OCI-LY1 (cell line): ENCODE data around the gene AFAP1L2.

Experiments
- H2AFZ ChIP-seq: fragments of 200-600 bp; sonication (generic), shearing (Covaris generic); 2 replicates; pipeline ENCODE4 v1.6.0; 2014; ENCODE audit warnings: antibody characterized with exemption, mild to moderate bottlenecking, low read length
- H3F3A ChIP-seq: fragments of 200-600 bp; sonication (generic), shearing (Covaris generic); 2 replicates; pipeline ENCODE4 v1.6.0; 2014; ENCODE audit warnings: mild to moderate bottlenecking, antibody characterized with exemption, low read length, moderate library complexity; ENCODE audit not compliant: insufficient read depth
- H3K27ac ChIP-seq: fragments of 200-600 bp; sonication (generic); 2 replicates; pipeline ENCODE4 v1.5.1; 2014; ENCODE audit warnings: low read length, mixed run types, mild to moderate bottlenecking, low read depth; ENCODE audit not compliant: poor library complexity, severe bottlenecking
- H3K27me3 ChIP-seq: fragments of 200-600 bp; sonication (generic); 2 replicates; pipeline ENCODE4 v1.6.0; 2014; ENCODE audit warnings: antibody characterized with exemption, mild to moderate bottlenecking, low read length, moderate library complexity; ENCODE audit not compliant: insufficient read depth
- H3K36me3 ChIP-seq: fragments of 200-600 bp; sonication (generic); 2 replicates; pipeline ENCODE4 v1.6.1; 2014; ENCODE audit warnings: mild to moderate bottlenecking, antibody characterized with exemption, low read length, moderate library complexity, mixed read lengths; ENCODE audit not compliant: insufficient read depth
- H3K4me1 ChIP-seq: fragments of 200-600 bp; sonication (generic); 2 replicates; pipeline ENCODE4 v1.5.1; 2014; ENCODE audit warnings: mild to moderate bottlenecking, low read length, moderate library complexity; ENCODE audit not compliant: insufficient read depth, severe bottlenecking
- H3K4me2 ChIP-seq: fragments of 200-600 bp; sonication (generic), shearing (Covaris generic); 2 replicates; pipeline ENCODE4 v1.6.1; 2014; ENCODE audit warnings: low read length
- H3K4me3 ChIP-seq: fragments of 200-600 bp; sonication (generic); 2 replicates; pipeline ENCODE4 v1.5.1; 2014; ENCODE audit warnings: low read length, low read depth, mild to moderate bottlenecking, mixed read lengths; ENCODE audit not compliant: poor library complexity, severe bottlenecking
- H3K79me2 ChIP-seq: fragments of 200-600 bp; shearing (Covaris generic); 2 replicates; pipeline ENCODE4 v1.6.1; 2016; ENCODE audit warnings: mixed run types, low read length, mixed read lengths; ENCODE audit not compliant: insufficient read depth
- H3K9ac ChIP-seq: fragments of 200-600 bp; sonication (generic), shearing (Covaris generic); 2 replicates; pipeline ENCODE4 v1.6.1; 2014; ENCODE audit warnings: mild to moderate bottlenecking, low read length, mixed read lengths
- H3K9me2 ChIP-seq: fragments of 200-600 bp; sonication (generic), shearing (Covaris generic); 2 replicates; pipeline ENCODE4 v1.6.1; 2014; ENCODE audit warnings: low read depth, mild to moderate bottlenecking, low read length, mixed read lengths
- H3K9me3 ChIP-seq: fragments of 200-600 bp; shearing (Covaris generic); 2 replicates; pipeline ENCODE4 v1.6.1; 2014; ENCODE audit warnings: low read length, mixed read lengths
- H4K20me1 ChIP-seq: fragments of 200-600 bp; sonication (generic), shearing (Covaris generic); 2 replicates; pipeline ENCODE4 v1.6.0; 2016; ENCODE audit warnings: mild to moderate bottlenecking, low read length; ENCODE audit not compliant: insufficient read depth
- EZH2 ChIP-seq: fragments of 200-600 bp; sonication (generic), shearing (Covaris generic); IDR thresholded peaks from 2 replicates; pipeline ENCODE4 v1.8.0; 2017; ENCODE audit warnings: borderline replicate concordance, mixed run types, mild to moderate bottlenecking, antibody characterized with exemption, low read length, moderate library complexity, mixed read lengths
- TF ChIP-seq, protein P1 (sequence below): fragments of 200-600 bp; sonication (generic), shearing (Covaris generic); IDR thresholded peaks from 2 replicates; pipeline ENCODE4 v1.5.1; 2017; ENCODE audit warnings: mild to moderate bottlenecking, antibody characterized with exemption, low read length, moderate library complexity, mixed read lengths

Gene AFAP1L2

DNA sequence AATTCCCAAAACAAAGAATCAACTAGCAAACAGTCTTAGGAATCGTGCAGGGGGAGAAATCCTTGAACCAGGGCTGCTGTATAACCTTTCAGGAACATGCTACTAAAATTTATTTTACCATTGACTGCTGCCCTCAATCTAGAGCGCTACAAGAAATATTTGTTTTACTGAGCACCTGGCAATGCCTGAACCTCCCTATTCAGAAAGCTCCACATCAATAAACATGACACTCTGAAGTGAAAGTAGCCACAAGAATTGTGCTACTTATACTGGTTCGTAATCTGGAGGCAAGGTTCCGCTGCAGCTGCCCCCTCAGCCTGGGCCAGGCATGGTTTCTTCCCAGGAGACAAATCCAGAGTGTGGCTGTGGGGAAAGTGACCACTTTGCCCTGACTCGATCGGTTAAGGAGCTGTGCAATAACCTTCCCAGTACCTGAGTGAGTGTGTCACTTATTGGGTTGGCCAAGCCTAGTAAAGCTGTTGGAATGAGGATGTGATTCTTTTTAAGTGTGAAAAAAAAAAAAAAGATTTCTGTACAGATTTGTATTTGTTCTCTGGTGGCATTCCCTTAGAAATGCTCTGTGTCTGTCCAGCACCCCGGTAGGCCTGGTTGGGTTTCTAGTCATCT is 157.5 kb downstream of the AFAP1L2 start:
- H3K4me3 ChIP-seq, result no peak overlapping the region

DNA sequence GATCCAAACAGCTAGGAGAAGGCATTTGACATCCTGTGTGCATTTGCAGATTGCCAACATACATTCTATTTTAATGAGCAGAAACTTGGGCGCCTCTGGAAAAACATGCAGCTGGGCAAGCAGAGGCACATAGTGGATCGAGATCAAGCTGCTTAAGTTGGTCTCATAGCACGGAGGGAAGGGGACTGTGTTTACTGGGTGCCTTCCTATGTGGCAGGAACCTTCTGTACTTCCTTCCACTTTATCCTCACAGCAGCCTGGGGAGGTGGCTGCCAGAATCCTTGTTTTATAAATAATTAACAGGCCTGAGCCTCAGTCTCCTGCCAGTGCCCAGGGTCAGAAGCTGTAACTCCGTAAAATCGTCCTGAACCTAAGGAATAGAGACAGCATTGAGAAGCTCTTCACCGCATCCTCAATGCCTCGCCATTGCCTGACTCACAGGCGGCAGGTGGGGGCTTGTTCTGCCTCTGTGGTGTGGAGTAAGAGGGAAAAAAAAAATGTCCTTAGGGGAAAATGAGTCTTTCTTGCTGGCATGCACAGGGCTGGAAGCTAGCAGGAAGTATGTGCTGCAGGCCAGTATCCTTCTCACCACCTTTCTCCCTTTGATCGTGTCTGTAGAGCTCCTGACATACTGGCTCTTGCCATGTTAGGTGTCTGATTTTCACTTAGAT is 159.0 kb downstream of the AFAP1L2 start:
- no peak overlapping the region for H2AFZ ChIP-seq
- no peak for TF ChIP-seq EZH2
- TF ChIP-seq, protein P1, sequence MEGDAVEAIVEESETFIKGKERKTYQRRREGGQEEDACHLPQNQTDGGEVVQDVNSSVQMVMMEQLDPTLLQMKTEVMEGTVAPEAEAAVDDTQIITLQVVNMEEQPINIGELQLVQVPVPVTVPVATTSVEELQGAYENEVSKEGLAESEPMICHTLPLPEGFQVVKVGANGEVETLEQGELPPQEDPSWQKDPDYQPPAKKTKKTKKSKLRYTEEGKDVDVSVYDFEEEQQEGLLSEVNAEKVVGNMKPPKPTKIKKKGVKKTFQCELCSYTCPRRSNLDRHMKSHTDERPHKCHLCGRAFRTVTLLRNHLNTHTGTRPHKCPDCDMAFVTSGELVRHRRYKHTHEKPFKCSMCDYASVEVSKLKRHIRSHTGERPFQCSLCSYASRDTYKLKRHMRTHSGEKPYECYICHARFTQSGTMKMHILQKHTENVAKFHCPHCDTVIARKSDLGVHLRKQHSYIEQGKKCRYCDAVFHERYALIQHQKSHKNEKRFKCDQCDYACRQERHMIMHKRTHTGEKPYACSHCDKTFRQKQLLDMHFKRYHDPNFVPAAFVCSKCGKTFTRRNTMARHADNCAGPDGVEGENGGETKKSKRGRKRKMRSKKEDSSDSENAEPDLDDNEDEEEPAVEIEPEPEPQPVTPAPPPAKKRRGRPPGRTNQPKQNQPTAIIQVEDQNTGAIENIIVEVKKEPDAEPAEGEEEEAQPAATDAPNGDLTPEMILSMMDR, result no peak
- no peaks in the 10 kb centered on the region for H3K36me3 ChIP-seq
- no peak overlapping the region for H3K4me2 ChIP-seq
- no peaks in the 10 kb centered on the region for H3K27me3 ChIP-seq
- H3K9ac ChIP-seq, result no peak overlapping the region
- no peaks in the 10 kb centered on the region for H3K9me2 ChIP-seq
- no peak overlapping the region for H3K4me3 ChIP-seq
- no peaks in the 10 kb centered on the region for H4K20me1 ChIP-seq
- H3K4me1 ChIP-seq, result no peaks in the 10 kb centered on the region
- H3K27ac ChIP-seq, result no peak overlapping the region
- no peaks in the 10 kb centered on the region for H3F3A ChIP-seq
- no peaks in the 10 kb centered on the region for H3K79me2 ChIP-seq
- no peaks in the 10 kb centered on the region for H3K9me3 ChIP-seq

More for the DNA sequence above, 157.5 kb downstream of the AFAP1L2 start:
- Histone ChIP-seq H4K20me1 (no peaks in the 10 kb centered on the region), H3F3A (no peaks in the 10 kb centered on the region), H3K4me2 (no peak overlapping the region), H3K4me1 (no peaks in the 10 kb centered on the region), H3K79me2 (no peaks in the 10 kb centered on the region), H2AFZ (no peak overlapping the region), H3K27ac (no peak overlapping the region), H3K27me3 (no peaks in the 10 kb centered on the region), H3K9me3 (no peaks in the 10 kb centered on the region), H3K36me3 (no peaks in the 10 kb centered on the region), H3K9ac (no peak overlapping the region), H3K9me2 (no peaks in the 10 kb centered on the region)
- no peak for TF ChIP-seq EZH2
- TF ChIP-seq, protein P1, result no peak
